ENCODE data around the gene FATE1. TPM values are rescaled to one million over a fixed set of nuclear protein-coding genes. Genes with fewer than 3 reads are reported as not detected.

Gene FATE1
- total and polyA plus RNA-seq, 2 of the 8 experiments (the other 6 are each of a cell fraction or from before 2014, with no cell fraction given) = 0.12 TPM; not detected in 1

- TF ChIP-seq CHD7 (IDR thresholded peaks at IDR 0.05; ENCODE audit: insufficient replicate concordance, low read length) = no peak
- TF ChIP-seq TAF7 (optimal IDR thresholded peaks at IDR 0.05; ENCODE audit: borderline replicate concordance, low read depth, low read length) = no peak
- TF ChIP-seq POU5F1 (IDR thresholded peaks at IDR 0.05; ENCODE audit: low read depth, low read length) = no peak
- no peak for TF ChIP-seq CHD1 (IDR thresholded peaks at IDR 0.05; ENCODE audit: low read depth, low read length)
- TF ChIP-seq E2F6 (IDR thresholded peaks at IDR 0.05) = no peak
- no peak for TF ChIP-seq CHD2 (IDR thresholded peaks at IDR 0.05; ENCODE audit: low read length)
- no peak for TF ChIP-seq BRCA1 (IDR thresholded peaks at IDR 0.05; ENCODE audit: low read depth, low read length)
- no peak for TF ChIP-seq BACH1 (IDR thresholded peaks at IDR 0.05; ENCODE audit: low read length)
- no peak for TF ChIP-seq SIN3A (conservative IDR thresholded peaks at IDR 0.05 in 1 of 2, IDR thresholded peaks at IDR 0.05 in 1 of 2; ENCODE audit: low read depth in 1 of 2, low read length in 2 of 2)
- TF ChIP-seq JUND (IDR thresholded peaks at IDR 0.05; ENCODE audit: low read length) = no peak
- no peak for TF ChIP-seq KDM5A (IDR thresholded peaks at IDR 0.05; ENCODE audit: low read length)
Observed at GRCh38 chrX:151738751-151739150, 22.9 kb downstream of the FATE1 start (continued).

Measured in H1 (cell line).